Measurements from ENCODE around the gene LRRC26.

LRRC26 gene, protein sequence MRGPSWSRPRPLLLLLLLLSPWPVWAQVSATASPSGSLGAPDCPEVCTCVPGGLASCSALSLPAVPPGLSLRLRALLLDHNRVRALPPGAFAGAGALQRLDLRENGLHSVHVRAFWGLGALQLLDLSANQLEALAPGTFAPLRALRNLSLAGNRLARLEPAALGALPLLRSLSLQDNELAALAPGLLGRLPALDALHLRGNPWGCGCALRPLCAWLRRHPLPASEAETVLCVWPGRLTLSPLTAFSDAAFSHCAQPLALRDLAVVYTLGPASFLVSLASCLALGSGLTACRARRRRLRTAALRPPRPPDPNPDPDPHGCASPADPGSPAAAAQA

DNA sequence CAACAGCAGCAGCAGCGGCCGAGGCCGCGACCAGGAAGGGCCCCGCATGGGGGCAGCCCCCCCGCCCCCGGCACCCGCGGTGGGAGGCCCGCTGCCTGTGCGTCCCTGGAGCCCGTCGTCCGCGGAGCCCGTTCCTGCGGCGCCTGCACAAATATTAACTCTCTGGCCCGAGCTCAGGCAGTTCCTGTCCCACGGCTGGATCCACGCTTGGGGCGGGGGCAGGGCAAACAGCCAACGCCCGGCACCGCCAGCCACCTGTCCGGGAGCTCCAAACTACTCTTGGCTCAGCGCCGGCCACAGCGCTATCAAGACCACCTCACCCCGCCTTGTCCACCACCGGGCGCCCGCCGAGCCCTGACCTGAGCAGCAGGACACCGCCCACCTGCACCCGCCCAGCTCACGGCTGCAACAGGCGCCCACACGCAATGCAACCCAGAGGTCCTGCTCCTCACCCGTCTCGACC, at the start of gene LRRC26:
Gene LRRC26, minus strand, starts transcription at position 156 of the 463 bp plus-strand sequence. Its CDS starts 108 bp downstream, at position 48.
- DNase-seq: no peak

DNA sequence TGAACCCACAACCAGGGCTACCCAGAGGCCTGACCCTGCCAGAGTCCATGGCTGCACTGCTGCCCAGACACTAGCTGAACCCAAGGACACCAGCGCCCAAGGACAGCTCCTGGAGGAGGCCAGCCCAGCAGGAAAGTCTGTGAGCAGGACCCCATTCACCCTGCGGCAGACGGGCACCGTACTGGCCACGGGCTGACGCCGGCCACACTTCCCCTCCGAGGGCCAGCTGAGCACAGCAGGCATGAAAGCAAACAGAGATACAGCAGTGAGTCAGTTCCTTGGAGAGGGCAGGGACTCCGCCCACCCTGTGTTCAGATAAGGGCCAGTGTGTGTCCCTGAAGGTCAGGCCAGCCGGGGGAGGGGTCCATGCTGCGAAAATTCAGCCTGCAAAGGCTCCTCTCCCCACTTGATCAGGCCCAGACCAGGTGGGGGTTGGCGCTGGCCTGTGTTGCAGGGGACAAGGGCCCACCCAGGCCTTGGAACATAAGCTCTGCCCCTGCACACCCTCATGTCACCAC, 49.0 kb upstream of the LRRC26 start:
- peak; percentile 34 for DNase-seq

DNA sequence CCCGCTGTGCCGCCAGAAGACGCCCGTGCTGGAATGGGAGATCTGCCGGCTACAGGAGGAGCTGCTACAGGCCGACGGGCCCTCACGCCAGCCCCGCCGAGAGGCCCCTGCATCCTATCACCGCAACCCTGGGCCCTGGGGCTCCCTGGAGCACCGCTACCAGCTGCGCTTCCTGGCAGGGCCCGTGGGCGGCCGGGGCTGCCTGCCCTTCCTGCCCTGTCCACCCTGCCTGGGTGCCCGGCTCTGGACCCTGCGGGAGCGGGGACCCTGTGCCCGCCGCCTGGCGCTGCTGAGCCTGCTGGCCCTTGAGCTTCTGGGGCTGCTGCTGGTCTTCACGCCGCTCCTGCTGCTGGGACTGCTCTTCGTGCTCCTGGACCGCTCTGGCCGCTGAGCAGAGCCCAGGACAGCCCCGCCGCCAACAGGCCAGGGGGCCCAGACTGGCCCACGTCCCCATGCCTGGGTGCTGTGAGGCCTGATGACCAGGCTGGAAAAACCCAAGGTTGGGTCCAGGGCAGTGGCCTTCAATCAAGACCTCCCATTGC, 48.4 kb upstream of the LRRC26 start:
- DNase-seq: no peak

DNA sequence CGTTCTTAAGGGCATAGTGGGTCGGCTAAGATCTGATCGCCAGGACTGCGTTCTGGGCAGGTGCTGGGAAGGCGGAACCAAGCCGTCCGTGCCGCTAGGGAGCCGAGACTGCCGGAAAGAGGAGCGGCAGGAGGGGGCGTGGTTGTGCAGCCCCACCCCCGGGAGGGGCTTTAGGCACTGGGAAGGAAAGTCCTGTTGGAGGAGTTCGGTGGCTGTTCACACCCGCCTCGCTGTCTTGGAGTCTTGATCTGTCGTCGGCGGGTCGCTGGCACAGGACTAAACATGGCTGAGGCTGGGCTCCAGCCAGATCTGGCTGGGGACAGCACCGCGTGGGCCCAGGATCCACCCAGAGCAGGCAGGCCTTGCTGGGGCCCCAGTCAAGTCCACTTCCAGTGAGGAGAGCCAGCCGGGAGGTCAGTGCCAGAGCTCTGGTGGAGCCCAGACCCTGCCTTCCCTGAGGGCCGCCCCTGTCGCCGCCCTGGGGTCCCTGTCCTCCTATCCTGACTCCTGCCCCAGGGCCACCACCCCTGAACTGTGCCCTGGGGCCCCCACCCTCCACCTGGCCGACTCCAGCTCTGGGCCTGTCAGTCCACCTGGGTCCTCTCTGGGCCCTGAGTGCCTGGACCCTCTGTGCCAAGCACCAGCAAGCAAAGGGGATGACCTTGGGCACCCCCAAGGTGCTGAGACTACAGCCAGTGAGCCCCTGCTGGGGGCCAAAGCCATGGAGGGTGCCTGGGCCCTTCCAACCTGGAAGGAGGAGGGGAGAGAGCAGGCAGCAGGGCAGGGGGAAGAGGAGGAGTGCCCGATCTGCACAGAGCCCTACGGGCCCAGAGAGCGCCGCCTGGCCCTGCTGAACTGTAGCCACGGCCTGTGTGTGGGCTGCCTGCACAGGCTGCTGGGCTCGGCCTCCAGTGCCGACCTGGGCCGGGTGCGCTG, 47.7 kb upstream of the LRRC26 start:
- DNase-seq: no peak

DNA sequence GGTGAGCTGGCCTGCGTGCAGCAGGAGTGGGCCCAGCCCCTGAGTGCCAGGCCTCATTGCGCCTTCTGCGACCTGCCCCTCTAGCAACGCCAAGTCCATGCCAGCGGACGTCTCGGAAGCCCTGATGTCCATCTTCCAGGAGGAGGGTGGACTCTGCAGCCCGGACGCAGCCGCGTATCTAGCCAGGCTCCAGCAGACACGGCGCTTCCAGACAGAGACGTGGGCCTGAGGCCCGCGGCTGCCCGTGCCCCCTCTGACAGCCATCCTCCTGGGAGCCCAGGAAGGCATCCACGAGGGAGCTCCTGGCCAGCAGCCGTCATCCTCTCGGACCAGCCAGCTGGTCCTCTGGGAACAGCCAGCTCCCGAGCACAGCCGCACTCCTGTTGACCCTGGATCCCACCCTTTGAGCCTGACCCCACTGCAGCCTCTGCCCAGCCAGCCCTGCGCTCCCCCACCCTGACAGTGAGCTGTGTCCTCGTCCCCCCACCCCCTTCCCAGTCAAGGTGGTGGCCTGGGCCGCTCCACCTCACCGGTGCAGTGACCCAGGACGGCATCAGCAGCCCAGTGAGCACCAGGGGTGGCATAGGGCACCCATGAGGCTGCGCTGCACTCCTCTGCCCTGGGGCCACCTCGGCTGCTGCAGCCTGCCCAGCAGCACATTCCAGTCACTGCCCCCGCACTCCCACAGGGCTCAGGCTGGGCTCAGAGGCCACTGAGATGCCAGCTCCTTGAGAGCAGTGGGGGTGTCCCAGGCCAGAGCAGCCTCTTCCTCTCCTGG, 46.5 kb upstream of the LRRC26 start:
- DNase-seq: no peak

DNA sequence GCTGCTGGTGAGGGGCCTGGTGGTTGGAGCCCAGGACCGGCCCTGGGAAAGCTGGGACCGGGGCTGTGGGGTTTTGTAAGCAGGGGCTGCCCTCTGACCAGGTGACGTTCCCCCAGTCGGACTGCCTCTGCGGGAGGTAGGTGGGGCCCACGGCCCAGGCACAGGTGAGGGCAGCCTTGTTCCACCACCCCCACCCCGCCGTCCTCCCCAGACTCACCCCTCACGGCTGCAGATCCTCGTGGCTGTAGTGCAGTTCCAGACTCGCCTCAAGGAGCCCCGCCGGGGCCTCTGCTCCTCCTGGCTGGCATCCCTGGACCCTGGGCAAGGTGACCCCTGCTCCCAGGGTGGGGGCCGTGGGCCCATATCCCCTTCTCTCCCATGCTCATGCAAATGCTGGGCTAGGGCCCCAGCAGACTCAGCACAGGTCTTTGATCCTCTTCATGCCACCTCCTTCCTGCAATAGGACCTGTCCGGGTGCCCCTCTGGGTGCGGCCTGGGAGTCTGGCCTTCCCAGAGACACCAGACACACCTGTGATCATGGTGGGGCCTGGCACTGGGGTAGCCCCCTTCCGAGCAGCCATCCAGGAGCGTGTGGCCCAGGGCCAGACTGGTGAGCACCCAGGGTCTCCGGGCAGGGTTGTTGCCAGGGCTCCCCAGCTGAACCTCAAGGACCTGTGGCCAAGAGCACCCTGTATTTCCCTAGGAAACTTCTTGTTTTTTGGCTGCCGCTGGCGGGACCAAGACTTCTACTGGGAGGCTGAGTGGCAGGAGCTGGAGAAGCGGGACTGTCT, 45.5 kb upstream of the LRRC26 start:
- no peak for DNase-seq

DNA sequence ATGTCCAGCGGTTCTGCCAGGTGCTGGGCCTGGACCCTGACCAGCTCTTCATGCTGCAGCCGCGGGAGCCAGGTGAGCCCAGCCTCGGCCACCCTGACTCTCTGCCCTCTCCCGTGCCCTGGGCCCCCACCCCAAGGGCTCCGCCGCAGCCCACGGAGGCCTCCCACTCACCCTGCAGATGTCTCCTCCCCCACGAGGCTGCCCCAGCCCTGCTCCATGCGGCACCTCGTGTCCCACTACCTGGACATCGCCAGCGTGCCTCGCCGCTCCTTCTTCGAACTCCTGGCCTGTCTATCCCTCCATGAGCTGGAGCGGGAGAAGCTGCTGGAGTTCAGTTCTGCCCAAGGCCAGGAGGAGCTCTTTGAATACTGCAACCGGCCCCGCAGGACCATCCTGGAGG, 44.8 kb upstream of the LRRC26 start:
- no peak for DNase-seq

DNA sequence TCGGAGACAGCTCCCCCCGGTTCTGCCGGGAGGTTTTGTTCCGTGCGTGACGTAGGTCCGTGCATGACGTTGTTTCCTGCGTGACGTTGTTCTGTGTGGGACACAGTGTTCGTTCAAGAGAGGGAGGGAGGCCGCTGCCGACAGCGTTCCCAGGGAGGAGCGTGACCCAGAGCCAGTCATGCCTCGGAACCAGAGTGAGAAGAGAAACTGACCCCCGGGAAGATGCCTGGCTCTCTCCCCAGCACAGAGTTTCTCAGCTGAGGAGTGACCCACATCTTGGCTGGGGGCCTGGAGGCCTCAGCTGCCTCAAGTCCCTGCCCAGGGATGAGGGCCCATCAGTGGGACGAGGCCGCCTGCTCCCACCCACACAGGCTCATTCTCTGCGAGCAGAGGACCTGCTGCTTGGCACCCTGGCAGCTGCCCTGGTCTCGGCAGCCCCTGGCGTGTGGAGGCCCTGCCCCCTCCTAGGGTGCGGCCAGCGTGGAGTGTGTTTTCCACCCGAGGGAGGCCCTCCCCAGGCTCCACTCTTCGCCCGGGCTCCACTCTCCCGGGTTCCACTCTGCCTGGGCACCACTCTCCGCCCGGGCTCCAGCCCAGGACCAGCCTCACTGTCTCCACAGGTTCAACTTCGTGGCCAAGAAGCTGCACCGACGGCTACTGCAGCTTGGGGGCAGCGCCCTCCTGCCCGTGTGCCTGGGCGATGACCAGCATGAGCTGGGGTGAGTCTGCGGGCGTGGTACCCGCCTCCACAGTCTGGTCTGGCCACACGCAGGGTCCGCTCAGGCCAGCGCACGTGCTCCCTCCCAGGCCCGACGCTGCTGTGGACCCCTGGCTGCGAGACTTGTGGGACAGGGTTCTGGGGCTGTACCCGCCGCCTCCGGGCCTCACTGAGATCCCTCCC, 43.6 kb upstream of the LRRC26 start:
- no peak for DNase-seq

DNA sequence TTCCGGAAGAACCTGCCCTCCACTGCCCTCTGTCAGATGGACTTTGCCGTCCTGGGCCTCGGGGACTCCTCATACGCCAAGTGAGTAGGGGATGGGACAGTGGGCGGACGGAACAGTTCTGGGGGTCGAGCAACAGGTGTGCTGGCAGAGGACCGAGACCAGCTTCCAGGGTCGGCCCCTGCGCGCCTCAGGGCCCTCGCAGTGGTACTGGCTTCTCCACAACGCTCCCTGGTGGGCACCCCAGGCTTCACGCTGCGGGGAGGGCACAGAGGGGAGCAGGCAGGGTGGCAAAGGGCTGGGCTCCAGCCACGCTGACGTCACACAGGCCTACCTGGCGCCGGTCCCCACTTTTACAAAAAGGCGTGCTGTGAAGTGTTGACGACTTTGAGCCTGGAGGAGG, 42.7 kb upstream of the LRRC26 start:
- no peak for DNase-seq

DNA sequence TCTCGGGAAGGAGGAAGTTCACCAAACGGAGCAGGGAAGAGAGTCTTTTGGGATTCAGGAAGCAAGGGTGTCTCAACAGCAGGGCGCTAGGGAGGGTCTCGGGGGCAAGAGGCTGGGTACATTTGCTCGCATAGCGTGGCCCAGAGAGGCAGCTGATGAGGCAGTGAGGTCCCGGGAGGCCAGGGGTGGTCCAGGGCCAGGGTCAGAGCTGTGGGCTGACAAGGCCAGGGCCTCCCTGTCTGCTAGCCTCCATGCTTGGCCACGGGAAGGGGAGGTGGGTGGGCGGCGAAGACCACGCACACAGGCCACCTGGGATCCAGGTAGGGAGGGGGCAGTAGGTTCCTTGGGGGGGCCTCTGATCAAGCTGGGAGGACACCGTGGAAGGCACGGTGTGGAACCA, 41.7 kb upstream of the LRRC26 start:
- no peak for DNase-seq

DNA sequence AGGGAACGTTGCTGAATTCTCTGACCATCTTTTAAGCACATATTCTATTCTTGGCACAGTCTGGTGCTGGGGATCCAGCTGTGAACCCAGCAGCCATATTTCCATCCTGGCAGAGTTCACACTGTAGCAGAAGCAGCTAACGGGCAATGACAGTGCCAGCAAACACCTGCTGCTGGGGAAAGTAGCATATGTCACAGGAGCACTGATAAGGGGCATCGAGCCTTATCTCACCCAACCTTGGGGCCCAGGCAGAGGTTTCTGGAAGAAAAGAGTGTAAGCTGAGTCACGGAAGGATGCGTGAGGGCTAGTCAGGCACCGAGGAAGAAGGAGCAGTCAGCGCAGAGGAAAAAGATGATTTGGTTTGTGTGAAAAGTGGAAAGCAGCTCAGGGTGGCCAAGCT, 36.8 kb upstream of the LRRC26 start:
- DNase-seq: no peak

DNA sequence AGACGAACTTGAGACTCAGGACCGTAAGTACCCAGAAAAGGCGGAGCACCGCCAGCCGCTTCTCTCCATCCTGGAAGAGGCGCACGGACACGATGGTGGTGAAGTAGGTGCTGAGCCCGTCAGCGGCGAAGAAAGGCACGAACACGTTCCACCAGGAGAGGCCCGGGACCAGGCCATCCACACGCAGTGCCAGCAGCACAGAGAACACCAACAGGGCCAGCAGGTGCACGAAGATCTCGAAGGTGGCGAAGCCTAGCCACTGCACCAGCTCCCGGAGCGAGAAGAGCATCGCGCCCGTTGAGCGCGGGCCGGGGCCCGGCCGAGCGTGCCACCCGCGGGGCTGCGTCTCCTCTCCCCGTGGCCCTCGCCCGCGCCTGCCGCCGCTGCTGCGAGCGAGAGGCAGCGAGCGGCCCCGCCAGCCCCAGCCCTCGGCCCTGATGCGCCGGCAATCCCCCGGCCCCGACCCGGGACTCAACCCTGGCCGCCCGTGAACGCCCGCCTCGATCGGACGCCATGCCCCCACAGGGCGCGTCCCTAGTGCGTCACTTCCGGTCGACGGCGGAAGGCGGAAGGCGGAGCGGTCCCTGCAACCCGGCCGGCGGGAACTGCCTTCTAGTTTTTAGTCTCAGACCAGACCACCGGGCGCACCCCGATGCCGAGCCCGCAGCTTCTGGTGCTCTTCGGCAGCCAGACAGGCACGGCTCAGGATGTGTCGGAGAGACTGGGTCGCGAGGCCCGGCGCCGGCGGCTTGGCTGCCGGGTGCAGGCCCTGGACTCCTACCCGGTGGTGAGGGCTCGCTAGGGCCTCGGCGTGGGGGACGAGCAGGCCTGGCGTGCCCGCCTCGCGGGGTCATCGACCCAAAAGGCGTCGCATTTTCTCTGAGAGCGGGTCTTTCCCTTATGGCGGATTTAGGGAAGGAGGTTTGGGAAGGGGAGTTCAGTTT, 35.5 kb upstream of the LRRC26 start, which contains the start of the genes NDOR1 and TMEM203:
Gene NDOR1, plus strand, starts transcription at position 575 of the 944 bp plus-strand sequence. Its CDS starts 78 bp downstream, at position 653.
Gene TMEM203, minus strand, starts transcription at position 523 of the 944 bp plus-strand sequence. Its CDS starts 234 bp downstream, at position 289.
- peak; percentile 87 for DNase-seq

DNA sequence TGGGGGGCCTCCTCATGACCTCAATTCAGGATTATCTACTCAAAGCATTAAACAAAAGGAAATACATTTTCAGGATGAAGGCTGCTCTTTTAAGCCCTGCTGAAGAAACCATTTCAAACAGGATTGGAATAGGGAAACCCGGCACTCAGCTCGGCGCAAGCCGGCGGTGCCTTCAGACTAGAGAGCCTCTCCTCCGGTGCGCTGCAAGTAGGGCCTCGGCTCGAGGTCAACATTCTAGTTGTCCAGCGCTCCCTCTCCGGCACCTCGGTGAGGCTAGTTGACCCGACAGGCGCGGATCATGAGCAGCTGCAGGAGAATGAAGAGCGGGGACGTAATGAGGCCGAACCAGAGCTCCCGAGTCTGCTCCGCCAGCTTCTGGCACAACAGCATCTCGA, 34.9 kb upstream of the LRRC26 start:
- no peak for DNase-seq

DNA sequence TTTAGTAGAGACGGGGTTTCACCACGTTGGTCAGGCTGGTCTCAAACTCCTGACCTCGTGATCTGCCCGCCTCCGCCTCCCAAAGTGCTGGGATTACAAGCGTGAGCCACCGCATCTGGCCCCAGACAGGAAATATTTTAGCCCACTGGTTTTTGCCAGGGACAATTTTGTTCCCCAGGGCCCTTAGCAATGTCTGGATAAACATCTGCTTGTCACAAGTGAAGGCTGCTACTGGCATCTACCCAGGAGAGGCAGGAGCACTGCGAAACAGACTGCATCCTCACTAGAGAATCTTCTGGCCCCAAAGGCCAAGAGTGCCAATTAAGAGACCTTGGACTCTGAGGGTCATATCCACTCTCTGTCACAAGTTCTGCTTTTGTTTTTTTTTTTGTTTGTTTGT, 33.1 kb upstream of the LRRC26 start:
- no peak for DNase-seq

DNA sequence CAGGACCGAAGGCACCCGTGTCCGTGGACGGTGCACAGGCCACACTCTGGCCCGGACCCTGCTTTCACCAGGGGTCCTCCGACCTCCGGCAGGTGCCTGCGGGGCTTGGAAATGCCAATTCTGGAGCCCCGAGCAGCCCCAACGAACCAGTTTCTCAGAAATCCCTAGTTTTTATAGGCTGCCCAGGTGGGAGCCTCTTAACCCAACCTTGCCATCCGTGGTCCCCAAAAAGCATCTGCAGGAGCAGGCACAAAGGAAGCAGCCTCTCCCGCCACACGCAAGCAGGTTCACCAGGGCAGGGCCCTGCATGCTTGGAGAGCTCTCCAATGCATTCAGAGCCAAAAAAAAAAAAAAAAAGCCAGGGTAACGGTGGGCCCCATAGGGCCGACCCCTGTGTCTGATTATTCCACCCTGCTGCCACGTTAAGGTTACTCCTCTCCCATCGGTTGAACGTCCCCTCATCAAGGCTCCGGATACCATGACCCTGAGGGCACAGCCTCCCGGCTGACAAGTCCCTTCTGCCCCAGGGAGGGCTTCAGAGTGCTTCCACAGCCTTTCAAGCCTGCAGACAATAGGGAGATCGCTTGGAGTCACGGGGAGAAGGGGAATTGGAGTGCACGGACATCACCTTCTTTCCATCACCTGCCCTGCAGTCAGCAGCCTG, 31.5 kb upstream of the LRRC26 start:
- DNase-seq: no peak

DNA sequence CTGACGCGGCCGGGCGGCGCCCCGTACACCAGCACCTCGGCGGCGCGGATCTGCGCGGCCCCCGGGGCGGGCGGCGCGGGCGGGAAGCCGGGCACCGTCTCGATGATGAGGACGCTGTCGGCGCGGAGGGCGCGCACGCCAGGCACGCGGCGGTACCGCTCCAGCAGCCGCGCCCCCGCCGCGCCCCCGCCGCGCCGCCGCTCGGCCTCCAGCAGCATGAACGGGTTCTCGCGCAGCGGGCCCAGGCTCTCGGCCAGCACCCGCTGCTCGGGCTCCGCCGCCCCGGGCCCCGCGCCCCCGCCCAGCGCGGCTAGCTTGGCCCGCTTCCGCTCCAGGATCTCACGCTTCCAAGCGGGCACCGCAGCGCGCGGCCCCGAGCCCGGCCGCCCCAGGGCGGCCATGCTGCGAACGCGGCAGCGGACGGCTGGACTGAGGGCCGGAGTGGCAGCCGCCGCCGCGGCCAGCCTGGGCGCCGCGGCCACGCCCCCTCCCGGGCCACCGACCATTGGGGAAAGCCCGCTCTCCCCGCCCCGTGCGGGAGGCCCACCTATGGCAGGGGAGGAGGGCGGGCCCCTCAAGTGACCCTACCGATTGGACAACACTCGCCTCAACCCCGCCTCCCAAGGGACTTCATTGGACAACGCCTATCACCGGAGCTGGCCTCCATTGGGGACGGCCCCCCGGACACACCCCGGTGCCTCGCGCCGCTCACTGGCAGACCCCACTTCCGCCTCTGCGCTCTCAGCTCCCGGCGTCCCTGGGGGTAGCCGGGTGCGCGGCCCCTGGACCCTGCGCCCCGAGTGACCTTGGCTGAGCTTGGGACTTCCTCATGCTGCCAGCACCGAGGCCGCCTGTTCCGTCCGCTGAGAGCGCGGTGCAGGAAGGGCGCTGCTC, 30.7 kb upstream of the LRRC26 start, which contains the start of gene TPRN:
Gene TPRN, minus strand, starts transcription at position 431 of the 894 bp plus-strand sequence. Its CDS starts 30 bp downstream, at position 401.
- peak; percentile 100 for DNase-seq

DNA sequence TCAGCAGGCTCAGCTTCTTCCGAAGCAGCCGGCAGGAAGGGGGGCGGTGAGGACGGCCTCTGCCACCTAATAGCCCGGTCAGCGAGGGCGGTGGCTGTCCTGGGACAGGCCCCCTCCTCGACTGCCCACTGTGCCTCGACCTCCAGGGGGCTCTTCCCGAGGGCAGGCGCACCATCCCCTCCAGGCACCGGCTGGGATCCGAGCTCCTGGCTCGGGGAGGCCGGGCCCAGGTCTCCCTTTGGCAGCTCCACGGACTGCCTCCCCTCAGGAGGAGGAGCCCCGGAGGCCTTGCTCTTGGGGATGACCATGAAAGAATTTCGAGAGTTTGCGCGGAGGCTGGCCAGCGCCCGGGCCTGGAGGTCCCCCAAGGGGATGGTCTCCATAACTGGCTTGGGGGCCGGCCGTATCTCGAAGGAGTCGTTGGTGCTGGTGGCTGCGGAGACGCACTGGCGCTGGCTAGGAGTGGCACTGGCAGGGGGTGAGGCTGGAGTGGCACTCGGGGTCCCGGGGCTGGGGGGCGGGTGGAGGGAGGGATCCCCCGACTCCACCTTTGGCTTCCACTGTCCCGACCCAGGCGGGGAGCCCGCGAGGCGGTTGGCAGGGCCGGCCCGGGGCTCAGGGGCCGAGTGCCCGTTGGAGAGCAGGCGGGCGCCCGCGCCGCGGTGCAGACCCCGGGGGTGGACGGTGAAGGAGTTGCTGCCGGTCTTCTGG, 29.7 kb upstream of the LRRC26 start:
- no peak for DNase-seq
